ENCODE data around the gene CKAP2L.

Gene CKAP2L

DNA sequence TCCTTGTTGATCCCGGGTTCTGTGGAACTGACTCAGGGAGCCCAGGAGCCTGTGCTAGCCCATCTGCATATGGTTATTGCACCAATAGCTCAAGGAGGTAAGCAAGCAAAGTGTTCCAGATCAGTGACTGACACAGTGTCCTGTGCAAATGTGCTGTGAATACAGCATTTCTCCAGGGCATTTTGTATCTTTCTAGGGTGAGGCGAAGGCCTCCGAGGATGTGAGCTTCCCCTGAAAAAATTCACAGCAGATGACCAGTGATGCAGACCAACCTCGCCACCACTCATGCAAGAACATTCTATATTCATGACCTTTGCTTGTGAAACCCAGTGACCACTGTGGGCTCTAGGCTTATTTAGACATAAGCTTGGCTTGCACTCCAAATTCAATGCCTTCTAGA is 58.8 kb downstream of the CKAP2L start:
- DNase-seq = no peak

DNA sequence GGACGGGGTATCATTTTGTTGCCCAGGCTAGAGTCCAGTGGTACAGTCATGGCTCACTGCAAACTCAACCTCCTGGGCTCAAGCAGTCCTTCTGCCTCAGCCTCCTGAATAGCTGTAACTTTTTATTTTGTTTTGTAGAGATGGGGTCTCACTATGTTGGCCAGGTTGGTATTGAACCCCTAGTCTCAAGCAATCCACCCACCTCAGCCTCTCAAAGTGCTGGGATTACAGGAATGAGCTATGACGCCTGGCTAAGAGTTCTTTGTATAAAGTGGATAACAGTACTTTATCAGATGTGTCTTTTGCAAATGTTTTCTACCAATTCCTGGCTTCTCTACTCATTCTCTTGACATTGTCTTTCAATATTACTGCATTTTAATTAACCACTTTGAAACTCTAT is 60.7 kb downstream of the CKAP2L start:
- DNase-seq = no peak

DNA sequence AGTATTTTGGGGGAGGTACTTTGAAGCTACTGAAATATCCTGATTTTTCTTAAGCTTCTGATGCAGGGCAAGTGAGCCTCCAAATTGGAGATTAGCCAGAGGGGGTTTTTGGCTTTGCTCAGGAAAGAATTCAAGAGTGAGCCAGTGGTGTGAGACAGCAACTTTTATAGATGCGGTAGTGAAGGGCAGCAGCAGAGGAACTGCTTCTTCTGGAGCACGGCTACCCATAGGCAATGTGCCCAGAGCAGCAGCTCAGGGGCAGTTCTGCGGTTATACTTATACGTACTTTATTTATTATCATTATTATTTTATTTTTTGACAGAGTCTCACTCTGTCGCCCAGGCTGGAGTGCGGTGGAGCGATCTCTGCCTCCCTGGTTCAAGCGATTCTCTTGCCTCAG is 63.4 kb downstream of the CKAP2L start:
- no peak for DNase-seq

DNA sequence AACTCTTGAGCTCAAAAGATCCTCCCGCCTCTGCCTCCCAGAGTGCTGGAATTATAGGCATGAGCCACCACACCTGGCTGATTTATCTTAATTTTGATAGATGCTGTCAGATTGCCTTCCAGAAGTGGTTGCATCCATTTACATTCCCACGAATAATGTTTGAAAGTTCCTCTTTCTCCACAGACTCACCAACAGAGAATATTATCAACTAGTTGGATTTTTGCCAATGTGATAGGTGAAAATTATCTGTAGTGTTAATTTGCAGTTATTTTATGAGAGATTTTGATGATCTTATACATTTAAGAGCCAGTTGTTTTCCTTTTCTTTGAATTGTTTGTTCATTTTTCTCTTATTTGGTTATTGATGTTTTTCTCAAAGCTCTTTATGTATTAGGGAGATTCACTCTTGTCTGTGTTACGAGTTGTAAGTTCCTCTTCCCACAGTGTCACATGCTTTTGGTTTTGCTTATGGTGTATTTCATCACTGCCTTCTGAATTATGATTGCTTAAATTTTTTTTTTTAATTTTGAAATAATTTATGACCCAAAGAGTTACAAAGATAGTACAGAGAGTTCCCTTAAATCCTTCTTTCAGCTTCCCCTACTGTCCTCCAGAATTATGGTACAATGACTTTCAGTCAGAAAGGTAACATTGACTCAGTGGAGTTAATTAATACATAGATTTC is 64.3 kb downstream of the CKAP2L start:
- no peak for DNase-seq

DNA sequence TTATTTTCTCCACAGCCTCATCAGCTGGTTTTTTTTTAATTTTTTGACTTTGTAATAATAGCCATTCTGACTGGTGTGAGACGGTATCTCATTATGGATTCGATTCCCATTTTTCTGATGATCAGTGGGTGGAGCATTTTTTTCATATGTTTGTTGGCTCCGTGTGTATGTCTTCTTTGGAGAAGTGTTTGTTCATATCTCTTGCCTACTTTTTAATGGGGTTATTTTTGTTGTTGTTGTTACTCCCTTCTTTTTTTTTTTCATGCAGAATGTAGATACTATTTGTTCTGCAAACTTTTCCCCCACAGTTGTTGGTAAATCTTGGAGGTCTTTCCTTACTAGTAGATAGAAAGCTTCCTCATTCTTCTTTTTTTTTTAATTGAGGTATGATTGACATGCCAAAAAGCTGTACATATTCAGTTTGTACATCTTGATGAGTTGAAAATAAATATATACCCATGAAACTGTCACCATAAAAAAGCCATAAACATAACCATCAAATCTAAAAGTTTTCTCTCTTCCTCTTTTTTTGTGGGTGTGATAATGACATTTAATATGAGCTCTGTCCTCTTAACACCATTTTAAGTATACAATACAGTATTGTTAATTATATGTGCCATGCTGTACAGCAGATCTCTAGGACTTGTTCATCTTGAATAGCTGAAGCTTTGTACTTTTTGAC is 65.4 kb downstream of the CKAP2L start:
- no peak for DNase-seq

DNA sequence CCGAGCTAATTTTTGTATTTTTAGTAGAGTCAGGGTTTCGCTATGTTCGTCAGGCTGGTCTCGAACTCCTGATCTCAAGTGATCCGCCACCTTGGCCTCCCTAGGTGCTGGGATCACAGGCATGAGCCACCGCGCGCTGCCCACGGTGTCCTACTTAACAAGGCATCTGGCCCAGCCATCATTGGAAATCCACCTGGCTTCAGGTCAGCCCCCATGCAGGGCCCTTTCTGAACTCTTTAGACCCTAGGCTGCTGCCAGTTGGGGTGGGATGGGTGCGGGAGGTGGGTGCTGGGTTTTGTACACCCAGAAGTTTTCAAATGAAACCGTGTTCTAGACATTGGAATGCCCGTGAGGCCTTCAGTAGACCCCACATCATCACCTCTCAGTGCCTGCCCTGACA is 70.2 kb downstream of the CKAP2L start:
- DNase-seq = no peak

DNA sequence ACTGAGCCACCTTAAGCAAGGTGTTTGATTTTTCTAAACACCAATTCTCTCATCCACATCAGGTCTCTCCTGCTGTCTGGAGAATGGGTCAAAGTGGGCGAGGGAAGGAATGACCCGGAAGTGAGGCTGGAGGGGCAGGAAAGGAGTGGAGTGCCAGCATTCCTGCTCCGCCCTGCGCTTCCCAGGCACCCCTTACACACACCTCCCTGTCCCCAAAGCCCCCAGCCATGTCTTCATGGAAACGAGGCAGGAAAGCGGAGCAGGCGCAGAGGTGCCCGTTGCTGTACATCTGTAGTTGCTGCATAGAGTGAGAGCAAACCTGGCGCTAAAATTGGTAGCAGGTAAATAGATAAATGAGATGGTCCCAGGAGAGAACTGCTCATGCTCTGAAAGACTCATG is 70.8 kb downstream of the CKAP2L start:
- DNase-seq = no peak

DNA sequence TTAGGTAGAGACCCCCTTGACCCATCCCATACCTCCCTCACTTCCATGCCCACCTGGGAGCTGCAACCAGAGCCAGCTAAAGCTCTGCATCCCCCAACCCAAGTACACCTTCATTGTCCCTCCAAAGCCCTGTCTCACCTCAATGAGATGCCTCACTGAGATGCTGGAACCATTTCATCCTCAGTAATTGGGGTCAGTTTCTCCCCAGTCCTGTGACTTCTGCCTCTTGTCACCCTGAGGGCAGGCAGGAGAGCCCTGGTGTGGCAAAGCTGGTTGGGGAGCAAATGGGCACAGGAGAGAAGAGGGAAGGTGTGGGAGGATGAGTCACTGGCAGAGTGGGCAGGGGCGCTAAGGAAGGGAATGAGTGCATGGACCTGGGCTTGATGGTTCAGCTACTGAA is 71.5 kb downstream of the CKAP2L start:
- no peak for DNase-seq

DNA sequence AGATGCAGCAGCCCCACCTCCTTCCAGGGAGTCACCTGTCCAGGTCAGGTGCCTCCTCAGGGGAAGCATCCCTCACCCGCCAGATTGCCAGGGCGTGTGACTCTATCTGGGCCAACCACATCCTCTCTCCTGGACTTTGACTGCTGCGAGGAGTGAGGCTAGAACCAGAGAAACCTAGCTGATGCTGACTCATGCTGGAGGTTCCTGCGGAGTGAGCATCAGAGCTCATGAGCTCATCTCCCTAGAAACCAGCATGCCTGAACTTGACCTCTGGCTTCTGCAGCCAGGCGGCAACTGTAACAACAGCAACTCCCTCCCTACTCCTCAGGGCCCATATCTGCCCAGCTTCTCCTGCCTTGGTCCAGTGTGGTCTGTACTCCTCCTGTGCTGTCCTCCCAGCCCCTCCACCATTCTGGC is 71.9 kb downstream of the CKAP2L start:
- DNase-seq = no peak

DNA sequence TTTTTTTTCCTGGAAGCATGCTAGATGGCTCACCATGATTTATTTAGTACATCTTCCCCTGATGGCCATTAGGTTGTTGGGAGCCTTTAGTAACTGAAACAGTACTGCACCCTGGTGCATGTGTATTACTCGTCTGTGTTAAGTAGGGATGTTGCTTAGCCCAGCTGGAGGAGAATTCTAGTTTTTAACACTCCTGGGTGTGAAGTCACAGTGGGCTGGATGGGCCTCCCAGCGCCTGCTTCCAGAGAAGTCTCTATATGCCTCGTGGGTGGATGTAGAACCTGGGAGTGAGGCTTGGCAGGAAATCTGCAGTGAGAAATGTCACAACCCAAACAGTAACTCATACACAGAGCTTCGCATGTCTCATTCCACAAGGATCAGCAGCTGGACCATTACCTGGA is 72.5 kb downstream of the CKAP2L start:
- no peak for DNase-seq

DNA sequence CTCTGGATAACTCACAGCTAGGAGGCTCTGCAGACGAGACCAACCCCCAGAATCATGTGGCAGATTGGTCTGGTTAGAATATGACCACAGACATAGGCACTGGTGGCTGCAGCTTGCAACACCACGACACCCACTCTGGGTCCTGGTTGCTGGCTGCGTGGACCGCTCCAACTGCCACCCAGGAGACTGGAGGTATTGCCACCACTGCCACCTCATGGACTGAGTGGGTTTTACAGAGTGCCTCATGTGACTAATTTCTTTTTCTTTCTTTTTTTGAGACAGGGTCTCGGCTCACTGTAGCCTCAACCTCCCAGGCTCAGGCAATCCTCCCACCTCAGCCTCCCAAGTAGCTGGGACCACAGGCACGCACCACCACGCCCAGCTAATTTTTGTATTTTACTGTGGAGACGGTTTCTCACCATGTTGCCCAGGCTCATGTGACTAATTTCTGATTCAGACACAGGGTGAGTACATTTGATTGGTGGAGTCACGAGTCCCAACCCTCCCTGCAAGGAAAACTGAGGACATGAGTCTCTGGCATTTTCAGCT is 73.5 kb downstream of the CKAP2L start:
- DNase-seq = peak; percentile 12

DNA sequence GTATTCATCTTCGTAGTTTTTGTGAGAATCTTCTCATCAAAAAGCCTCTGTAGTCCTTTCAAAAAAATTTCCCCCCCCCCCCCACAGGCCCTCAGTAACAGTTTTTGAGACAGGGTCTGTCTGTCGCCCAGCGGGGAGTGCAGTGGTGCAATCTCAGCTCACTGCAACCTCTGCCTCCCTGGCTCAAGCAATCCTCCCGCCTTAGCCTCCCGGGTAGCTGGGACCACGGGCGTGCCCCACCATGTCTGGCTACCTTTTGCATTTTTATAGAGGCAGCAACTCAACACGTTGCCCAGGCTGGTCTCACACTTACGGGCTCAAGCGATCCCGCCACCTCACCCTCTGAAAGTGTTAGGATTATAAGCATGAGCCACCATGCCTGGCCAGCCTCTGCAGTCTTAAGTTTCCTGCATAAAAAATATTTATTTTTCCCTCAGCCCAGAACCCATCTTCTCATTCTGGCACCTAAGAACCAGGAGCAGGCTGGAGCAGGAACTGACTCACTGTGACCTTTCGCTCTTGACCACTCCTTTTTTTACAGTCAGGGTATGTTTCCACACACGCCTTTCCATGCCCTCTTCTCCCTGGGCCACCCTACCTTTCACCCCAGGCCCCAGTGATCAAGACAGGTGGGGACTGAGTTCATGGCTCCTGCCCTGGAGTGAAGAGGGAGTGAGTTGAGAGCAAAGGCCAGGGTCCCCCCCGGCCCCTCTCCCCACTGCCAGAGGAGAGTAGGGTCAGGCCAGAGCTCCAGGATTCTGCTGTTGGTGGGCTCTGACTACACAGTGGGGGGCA is 76.1 kb downstream of the CKAP2L start:
- DNase-seq = no peak

DNA sequence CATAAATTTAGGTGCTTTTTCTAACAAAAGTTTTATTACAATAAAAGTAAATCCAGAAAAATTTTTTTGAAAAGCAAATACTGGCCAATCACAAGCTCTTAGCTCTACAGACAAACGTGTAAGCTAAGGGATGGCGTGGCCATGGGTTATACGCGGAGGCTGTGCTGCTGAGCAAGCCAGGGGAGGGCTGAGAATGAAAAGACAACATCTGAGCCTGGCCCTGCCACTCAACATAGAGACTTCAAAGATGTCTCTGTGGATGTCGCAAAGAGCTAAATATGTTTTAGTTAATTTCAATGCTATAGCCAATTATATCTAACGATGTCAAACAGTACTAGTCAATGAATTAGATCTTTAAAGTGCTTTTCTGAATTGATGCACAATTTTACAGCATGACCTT is 76.9 kb downstream of the CKAP2L start:
- no peak for DNase-seq

All from NCI-H2029 (cell line).